ENCODE measurements around the gene UTP20. TPM values are rescaled to one million over a fixed set of nuclear protein-coding genes. Genes with fewer than 3 reads are reported as not detected.

UTP20 gene
- total and polyA plus RNA-seq, 2 donors (not counting 1 experiment from before 2014, with no cell fraction given) = 3.0 to 19.7 TPM

DNA sequence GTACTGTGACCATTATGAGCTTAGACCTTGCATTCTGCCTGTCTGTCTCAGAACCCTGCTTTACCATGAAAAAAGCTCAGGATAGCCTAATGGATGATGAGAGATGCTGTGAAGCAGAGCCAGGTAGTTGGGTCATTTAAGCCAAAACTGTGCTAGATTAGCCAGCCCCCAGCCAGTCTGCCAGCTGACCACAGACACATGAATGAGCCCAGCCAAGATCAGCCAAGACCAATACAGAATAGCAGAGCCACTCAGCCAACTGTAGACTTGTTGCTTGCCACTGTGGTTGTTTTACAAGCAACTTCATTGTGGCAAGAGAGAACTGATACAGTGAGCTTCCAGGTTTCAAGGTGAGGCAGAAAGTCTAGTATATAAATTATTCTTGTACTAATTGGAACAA lies 12.8 kb upstream of the UTP20 start:
- peaks cover 0 to 1% (median 0%) of the 10 kb centered on the region in 3 donors for H3K9me3 ChIP-seq (ENCODE audit: control extremely low read depth in 1 of 3, control insufficient read depth in 2 of 3, insufficient read depth in 1 of 3, low read length in 2 of 3)
- TF ChIP-seq, protein P1, sequence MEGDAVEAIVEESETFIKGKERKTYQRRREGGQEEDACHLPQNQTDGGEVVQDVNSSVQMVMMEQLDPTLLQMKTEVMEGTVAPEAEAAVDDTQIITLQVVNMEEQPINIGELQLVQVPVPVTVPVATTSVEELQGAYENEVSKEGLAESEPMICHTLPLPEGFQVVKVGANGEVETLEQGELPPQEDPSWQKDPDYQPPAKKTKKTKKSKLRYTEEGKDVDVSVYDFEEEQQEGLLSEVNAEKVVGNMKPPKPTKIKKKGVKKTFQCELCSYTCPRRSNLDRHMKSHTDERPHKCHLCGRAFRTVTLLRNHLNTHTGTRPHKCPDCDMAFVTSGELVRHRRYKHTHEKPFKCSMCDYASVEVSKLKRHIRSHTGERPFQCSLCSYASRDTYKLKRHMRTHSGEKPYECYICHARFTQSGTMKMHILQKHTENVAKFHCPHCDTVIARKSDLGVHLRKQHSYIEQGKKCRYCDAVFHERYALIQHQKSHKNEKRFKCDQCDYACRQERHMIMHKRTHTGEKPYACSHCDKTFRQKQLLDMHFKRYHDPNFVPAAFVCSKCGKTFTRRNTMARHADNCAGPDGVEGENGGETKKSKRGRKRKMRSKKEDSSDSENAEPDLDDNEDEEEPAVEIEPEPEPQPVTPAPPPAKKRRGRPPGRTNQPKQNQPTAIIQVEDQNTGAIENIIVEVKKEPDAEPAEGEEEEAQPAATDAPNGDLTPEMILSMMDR (IDR thresholded peaks at IDR 0.05) = no peak
- TF ChIP-seq EZH2 (IDR thresholded peaks at IDR 0.05; ENCODE audit: borderline replicate concordance, insufficient read depth, low read depth, low read length, poor library complexity, severe bottlenecking) = no peak
- H3K4me1 Mint-ChIP-seq = no peaks in the 10 kb centered on the region
- intact Hi-C loops (cut with micrococcal nuclease) = no loop called here
- no peaks in the 10 kb centered on the region for H3K79me2 ChIP-seq (ENCODE audit: control insufficient read depth, insufficient read depth, low read length)
- H3K4me3 ChIP-seq (ENCODE audit: control extremely low read depth in 1 of 5, extremely low read depth in 1 of 5, insufficient read depth in 1 of 5, low read depth in 2 of 5, low read length in 4 of 5) = no peak overlapping the region
- H3K27ac ChIP-seq (ENCODE audit: low read length in 2 of 2) = no peak overlapping the region
- H3K9me3 Mint-ChIP-seq (ENCODE audit: insufficient read depth) = no peaks in the 10 kb centered on the region
- H3K4me2 ChIP-seq (replicated peaks; ENCODE audit: low read depth, low read length, poor library complexity, severe bottlenecking) = no peak overlapping the region
- no peak overlapping the region for H3K27ac Mint-ChIP-seq
- H3K4me1 ChIP-seq (ENCODE audit: control insufficient read depth in 2 of 2, insufficient read depth in 2 of 2, low read length in 2 of 2) = no peaks in the 10 kb centered on the region
- peaks cover 0 to 17% (median 7%) of the 10 kb centered on the region in 4 experiments for H3K27me3 ChIP-seq (replicated peaks in 1 of 4; ENCODE audit: control extremely low read depth in 1 of 4, control insufficient read depth in 3 of 4, insufficient read depth in 4 of 4, low read length in 3 of 4)
- no peak overlapping the region for H3K9ac ChIP-seq (ENCODE audit: low read length)
- H3K27me3 Mint-ChIP-seq = peaks cover 39% of the 10 kb centered on the region
- no peak for DNase-seq
- ChIA-PET CTCF (no interaction called here), POLR2A (no interaction called here)
- H3K4me3 Mint-ChIP-seq = no peak overlapping the region
- ATAC-seq (ENCODE audit: low read depth) = no peak
- no peak overlapping the region for H2AFZ ChIP-seq (ENCODE audit: insufficient read depth, low read depth, low read length, poor library complexity, severe bottlenecking)
- no peaks in the 10 kb centered on the region for H4K20me1 ChIP-seq (ENCODE audit: control insufficient read depth, insufficient read depth, low read length, poor library complexity, severe bottlenecking)
- H3K36me3 ChIP-seq (replicated peaks in 1 of 2; ENCODE audit: control extremely low read depth in 1 of 2, control insufficient read depth in 1 of 2, extremely low read depth in 1 of 2, insufficient read depth in 2 of 2, low read length in 1 of 2) = no peaks in the 10 kb centered on the region

DNA sequence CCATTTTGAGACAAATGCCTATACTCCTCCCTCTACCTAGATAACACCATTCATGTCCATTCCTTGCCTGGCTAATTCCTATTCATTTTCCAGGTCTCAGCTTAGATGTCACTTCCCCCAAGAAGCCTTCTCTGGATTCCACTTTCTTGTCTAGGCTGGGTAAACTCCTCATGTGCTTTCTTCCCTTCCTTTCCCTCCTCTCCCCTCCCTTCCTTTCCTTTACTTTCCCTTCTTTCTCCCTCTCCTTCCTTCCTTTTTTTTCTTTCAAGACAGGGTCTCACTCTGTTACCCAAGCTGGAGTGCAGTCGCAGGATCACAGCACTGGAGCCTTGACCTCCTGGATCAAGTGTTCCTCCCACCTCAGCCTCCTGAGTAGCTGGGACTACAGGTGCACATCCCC lies 3.5 kb upstream of the UTP20 start:
- H3K27me3 ChIP-seq (replicated peaks in 1 of 4; ENCODE audit: control extremely low read depth in 1 of 4, control insufficient read depth in 3 of 4, insufficient read depth in 4 of 4, low read length in 3 of 4) = peaks cover 0 to 10% (median 1%) of the 10 kb centered on the region in 4 experiments
- H3K9me3 ChIP-seq (ENCODE audit: control extremely low read depth in 1 of 3, control insufficient read depth in 2 of 3, insufficient read depth in 1 of 3, low read length in 2 of 3) = peaks cover 0 to 3% (median 0%) of the 10 kb centered on the region in 3 donors
- H3K27ac ChIP-seq (ENCODE audit: low read length in 2 of 2) = no peak overlapping the region
- H3K27ac Mint-ChIP-seq = no peak overlapping the region
- H4K20me1 ChIP-seq (ENCODE audit: control insufficient read depth, insufficient read depth, low read length, poor library complexity, severe bottlenecking) = no peaks in the 10 kb centered on the region
- H3K4me1 Mint-ChIP-seq = peaks cover 13% of the 10 kb centered on the region
- TF ChIP-seq EZH2 (IDR thresholded peaks at IDR 0.05; ENCODE audit: borderline replicate concordance, insufficient read depth, low read depth, low read length, poor library complexity, severe bottlenecking) = no peak
- TF ChIP-seq, protein P1 (IDR thresholded peaks at IDR 0.05) = no peak
- DNase-seq = no peak
- H3K9ac ChIP-seq (ENCODE audit: low read length) = no peak overlapping the region
- POLR2A ChIA-PET = no interaction called here
- 89% methylated on average over 1 of the region's 1 CpG for WGBS (ENCODE audit: insufficient coverage)
- H3K27me3 Mint-ChIP-seq = peaks cover 25% of the 10 kb centered on the region
- no peak for ATAC-seq (ENCODE audit: low read depth)
- no peak overlapping the region for H3K4me3 Mint-ChIP-seq
- H3K4me1 ChIP-seq (ENCODE audit: control insufficient read depth in 2 of 2, insufficient read depth in 2 of 2, low read length in 2 of 2) = peaks cover 4 to 11% of the 10 kb centered on the region in 2 donors
- no peaks in the 10 kb centered on the region for H3K9me3 Mint-ChIP-seq (ENCODE audit: insufficient read depth)
- H2AFZ ChIP-seq (ENCODE audit: insufficient read depth, low read depth, low read length, poor library complexity, severe bottlenecking) = no peak overlapping the region
- intact Hi-C loops (cut with micrococcal nuclease) = loop anchor here (10.0 kb wide), 1 partner anchor 558 kb away; the partner anchor contains the start of gene GNPTAB
- no peak overlapping the region for H3K4me2 ChIP-seq (replicated peaks; ENCODE audit: low read depth, low read length, poor library complexity, severe bottlenecking)
- no peak overlapping the region for H3K4me3 ChIP-seq (ENCODE audit: control extremely low read depth in 1 of 5, extremely low read depth in 1 of 5, insufficient read depth in 1 of 5, low read depth in 2 of 5, low read length in 4 of 5)
- H3K36me3 ChIP-seq (replicated peaks in 1 of 2; ENCODE audit: control extremely low read depth in 1 of 2, control insufficient read depth in 1 of 2, extremely low read depth in 1 of 2, insufficient read depth in 2 of 2, low read length in 1 of 2) = no peaks in the 10 kb centered on the region
- H3K79me2 ChIP-seq (ENCODE audit: control insufficient read depth, insufficient read depth, low read length) = peaks cover 14% of the 10 kb centered on the region
- CTCF ChIA-PET = no interaction called here
